DND-41 (cell line): ENCODE measurements around the gene ZNF557.
"Not testable (repeated sequence)": the region's sequence is repeated elsewhere in the genome, so short reads cannot be mapped to it uniquely, and the experiment has no call there.

Experiments
- CTCF ChIP-seq: IDR thresholded peaks from 2 replicates; pipeline ENCODE4 v1.5.1; 2012; ENCODE audit warnings: borderline replicate concordance, low read length, moderate library complexity, mild to moderate bottlenecking; ENCODE audit not compliant: poor library complexity, severe bottlenecking; ENCODE audit errors: extremely low read depth
- EZH2 ChIP-seq: IDR thresholded peaks from 3 replicates; pipeline ENCODE4 v1.6.1; 2012; ENCODE audit warnings: borderline replicate concordance, low read depth, mild to moderate bottlenecking, moderate library complexity, low read length, inconsistent platforms; ENCODE audit not compliant: severe bottlenecking

- not testable (repeated sequence) for TF ChIP-seq CTCF, EZH2
Observed at GRCh38 chr19:7055679-7056078, 13.8 kb upstream of the ZNF557 start.
